Stimulated activated CD8-positive, alpha-beta memory T cell treated with anti-CD3 and anti-CD28 coated beads, Interleukin-15, amount 100 ng/mL, for 1 hour (primary cell): ENCODE results near the gene ADAMTS17.

Experiments
- DNase-seq: peaks from one replicate; pipeline ENCODE4 v3.0.0-alpha.2; 2020; ENCODE audit warnings: low read depth

The ADAMTS17 gene

DNA sequence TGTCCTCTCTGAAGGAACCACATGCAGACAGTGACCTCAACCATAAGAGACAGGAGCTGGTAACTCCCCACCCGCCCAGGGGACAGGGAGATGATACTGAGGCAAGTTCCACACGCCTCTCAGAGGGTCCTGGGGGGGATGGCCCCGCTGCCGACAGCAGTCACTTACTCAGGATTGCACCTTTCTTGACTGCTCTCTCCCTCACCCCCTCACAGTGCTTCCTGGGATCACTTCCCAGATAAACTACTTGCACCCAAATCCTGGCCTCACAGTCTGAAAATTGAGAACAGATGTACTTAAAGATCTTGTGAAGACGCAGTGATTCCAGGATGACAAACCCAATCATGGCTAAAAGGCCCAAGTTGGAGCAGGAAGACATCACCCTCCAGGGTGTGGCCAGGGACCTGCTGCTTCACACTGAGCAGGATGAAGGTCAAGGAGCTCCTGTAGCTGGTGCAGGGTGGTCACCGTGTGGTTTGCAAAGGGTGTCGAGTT is 207.6 kb downstream of the ADAMTS17 start:
- no peak for DNase-seq

DNA sequence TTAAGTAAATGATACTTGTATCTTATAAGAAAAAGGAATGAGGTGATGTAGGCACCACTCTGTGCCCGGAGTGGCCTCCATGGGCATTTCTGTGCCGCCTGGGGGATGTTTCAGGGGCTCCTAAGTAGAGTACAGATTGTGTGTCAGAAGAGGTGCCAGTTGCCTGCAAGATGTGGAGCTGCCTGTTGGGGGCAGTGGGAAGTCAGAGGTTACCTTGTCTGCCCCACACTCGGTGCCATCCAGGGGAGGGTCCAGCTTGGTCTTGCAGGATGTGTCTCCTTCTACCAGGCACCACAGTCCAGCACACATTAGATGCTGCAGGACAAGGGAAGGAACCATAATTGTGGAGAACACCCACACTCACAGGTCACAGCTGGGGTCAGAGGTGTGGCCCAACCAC is 208.8 kb downstream of the ADAMTS17 start:
- no peak for DNase-seq

DNA sequence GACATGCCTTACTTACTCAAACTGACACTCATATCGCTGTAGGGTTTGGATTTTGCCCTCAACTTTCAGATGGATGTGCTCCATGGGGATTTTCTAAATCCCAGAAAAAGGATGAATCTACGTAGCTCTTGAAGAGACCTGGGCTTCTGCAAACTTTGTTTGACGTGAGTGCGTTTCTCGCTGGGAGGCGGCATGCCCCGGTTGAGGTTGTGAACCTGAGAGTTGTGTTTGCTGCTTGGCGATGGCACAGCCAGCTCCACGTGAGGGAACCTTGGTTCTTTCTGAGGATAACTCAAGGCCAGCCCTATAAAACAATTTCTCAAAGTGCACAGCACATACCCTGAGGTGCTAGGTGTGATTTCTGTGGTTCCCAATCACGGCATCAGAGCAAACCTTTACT is 209.5 kb downstream of the ADAMTS17 start:
- DNase-seq, result no peak

DNA sequence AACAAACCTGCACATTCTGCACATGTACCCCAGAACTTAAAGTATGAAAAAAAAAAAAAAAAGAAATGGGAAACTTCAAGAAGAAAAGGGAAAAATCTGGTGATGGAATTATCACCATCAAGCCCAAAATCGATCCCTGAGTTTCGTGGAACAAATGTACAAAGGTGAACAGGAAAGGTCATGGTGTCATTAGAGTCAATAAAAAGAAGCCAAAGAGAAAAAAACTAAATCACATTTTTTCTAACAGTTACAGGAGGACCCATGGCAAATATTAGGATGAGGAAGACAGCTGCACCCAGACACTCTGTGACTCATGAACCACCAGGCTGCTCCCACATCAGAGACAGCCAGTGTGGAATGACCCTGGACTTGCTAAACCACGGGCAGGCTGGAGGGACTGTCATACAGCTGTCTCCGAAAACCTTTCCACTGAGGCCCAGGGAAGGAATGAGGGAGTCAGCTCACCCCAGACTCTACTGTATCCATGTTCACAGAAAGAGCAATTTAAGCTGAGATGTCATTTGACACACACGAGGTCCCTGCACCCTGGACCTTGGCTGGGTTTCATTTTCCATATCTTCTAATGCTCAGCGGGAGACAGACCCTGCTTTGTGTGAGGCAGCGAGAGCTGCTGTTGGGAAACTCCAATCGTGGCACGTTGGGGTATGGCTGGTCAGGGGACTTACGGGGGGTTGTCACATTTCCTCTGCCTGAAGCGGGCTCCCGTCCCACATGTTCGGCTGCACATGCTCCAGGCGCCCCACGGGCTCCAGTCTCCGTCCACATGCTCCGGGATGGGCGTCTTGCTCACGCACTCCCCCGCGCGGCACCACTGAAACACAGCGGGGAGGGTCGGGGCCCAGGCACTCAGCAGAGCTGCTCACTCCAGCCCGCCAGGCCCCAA is 210.2 kb downstream of the ADAMTS17 start:
- DNase-seq, result no peak

DNA sequence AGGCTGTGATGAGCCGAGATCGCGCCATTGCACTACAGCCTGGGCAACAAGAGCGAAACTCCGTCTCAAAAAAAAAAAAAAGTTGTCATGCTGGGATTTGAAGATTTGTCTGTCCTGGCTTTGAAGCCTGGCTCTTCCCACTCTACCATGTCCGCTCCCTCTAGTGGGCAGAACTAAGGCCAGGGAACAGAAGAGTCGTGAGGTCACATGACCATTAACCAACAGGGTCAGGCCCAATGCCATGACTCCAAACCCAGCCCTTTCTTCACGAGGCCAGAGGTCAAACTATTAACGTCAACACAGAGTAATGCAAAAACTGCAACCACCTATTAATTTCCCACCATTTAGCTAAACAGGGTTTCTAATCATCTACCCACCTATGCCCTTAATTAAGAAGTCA is 212.1 kb downstream of the ADAMTS17 start:
- no peak for DNase-seq

DNA sequence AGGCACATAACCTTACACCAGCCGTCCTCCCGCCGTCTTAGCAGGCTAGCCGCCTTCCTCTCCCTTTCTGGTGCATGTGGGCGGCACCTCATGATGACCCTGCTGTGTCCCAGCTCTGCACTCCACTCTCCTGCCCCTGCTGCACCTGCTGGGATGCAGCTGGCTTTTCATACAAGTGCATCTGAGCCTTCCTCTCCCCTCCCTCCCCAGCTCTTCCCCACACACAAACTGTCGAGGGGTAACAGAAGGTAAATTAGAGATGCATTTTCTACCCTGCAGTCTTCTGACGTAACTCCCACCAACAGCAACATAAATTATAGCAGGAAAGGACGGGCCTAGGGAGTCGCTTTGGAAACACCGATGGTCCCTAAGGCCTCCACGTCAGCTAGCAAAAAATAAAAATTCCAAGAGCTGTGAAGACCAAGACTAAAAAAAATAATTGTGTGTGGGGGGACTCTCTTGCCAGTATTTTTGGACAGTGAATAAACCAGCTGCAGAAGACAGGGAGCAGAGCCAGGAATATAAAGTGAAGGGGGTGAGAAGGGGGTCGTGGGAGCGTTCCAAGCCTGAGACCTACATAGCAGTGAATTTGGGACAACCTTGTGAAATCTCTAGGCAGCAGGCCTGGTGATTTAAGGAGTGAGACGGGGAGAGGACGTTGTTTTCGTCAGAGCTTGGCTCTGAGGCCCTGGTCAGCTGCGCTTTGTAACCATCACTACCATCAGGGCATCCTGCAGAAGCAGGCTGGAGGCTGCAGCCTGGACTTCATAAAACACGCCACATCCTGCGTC is 216.2 kb downstream of the ADAMTS17 start:
- DNase-seq, result no peak

DNA sequence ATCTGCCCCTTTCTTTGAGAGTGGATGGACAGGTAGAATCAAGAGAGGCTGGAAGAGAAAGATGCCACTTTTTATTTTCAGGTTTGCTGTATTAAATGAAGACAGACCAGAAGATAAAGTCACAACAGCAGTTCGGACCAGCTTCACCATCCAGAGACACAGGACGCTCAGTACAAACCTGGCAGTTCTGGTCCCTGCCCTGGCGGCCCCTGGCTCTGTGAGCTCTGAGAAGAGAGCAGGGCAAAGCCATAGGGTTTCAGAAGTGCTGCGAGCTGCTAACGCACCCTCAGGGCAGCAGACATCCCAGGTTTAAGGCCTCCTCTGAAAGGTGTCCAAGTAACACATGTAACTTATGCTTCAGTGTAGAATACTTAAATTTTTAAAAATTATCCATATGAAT is 216.8 kb downstream of the ADAMTS17 start:
- no peak for DNase-seq

DNA sequence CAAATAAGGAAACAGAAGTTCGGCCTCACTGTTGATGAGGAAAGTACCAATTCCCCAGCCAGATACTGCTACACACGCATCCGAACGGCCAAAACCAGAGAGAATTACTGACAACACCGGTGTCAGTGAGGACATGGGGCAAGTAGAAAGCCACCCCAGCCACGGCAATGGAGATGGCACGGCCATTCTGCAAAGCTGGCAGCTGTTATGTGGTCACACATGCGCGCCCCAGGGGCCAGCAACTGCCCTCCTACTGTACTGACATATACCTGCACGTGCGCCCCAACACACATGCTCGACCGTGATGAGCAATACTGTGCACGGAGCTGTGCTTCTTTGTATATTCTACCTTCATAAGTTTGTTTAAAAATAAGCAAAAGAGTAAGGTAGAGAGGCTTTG is 217.4 kb downstream of the ADAMTS17 start:
- no peak for DNase-seq

DNA sequence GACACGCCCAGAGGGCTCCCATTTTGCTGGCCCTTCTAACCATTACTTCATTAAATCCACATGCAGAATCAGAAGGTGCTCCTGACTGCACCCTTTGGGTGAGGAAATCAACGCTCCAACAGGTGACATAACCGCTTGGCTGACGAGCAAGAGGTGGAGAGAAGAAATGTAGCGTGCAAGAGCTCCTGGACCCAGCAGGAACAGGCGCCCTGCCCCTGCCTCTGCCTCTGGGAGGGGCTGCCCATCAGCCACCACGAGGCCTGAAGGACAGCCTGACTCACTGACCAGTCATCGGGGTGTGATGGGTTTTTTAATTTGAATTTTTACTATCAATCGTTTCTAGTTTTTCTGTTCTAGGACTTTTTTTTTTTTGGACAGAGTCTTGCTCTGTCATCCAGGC is 218.2 kb downstream of the ADAMTS17 start:
- DNase-seq, result no peak

DNA sequence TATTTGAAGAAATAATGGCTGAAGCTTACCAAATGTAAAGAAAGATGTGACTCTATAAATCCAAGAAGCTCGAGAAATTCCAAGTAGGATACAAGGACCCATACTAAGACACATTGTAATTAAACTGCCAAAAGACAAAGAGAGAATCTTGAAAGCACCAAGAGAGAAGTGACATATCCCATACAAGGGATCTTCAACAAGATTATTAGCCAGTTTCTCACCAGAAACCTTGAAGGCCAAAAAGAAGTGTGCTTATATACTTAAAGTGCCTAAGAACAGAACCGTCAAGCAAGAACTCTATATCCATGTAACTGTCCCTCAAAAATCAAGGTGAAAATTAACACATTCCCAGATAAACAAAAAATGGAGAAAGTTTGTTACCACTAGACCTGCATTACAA is 220.5 kb downstream of the ADAMTS17 start:
- no peak for DNase-seq

DNA sequence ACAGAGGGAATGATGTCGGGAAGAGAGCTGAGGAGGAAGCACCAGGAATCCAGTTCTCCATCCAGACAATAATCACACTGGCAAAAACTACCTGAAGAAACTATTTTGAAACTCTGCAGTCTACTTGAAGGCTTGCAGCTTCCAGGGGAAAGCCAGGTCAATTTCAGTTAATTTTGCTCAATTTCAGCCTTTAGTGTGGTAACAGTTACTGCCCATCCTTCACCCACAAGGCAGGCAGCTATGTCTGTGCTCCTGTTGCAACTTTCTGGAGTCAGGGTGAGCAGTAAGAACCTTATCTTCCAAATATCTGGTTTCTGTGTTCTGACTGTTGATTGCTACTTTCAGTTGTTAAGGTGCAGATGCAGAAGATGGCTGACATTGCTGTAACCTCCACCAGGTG is 221.7 kb downstream of the ADAMTS17 start:
- no peak for DNase-seq

DNA sequence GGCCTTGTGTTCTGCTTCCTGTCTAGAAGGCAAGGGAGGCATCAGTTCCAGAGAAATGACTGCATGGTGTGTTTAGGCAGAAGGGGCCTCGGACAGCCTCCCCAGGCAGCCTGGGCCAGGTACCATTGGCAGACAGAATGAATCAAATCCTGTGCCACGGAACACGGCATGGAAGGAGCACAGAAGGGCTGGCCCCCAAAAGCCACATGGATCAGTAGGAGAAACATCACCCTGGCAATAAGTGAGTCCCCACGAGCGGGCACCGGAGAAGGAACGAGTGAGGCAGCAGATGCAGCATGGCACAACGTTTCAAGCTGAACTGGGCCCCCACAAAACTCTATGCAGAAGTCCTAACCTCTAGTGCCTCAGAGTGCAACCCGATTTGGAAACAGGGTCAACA is 223.2 kb downstream of the ADAMTS17 start:
- no peak for DNase-seq

DNA sequence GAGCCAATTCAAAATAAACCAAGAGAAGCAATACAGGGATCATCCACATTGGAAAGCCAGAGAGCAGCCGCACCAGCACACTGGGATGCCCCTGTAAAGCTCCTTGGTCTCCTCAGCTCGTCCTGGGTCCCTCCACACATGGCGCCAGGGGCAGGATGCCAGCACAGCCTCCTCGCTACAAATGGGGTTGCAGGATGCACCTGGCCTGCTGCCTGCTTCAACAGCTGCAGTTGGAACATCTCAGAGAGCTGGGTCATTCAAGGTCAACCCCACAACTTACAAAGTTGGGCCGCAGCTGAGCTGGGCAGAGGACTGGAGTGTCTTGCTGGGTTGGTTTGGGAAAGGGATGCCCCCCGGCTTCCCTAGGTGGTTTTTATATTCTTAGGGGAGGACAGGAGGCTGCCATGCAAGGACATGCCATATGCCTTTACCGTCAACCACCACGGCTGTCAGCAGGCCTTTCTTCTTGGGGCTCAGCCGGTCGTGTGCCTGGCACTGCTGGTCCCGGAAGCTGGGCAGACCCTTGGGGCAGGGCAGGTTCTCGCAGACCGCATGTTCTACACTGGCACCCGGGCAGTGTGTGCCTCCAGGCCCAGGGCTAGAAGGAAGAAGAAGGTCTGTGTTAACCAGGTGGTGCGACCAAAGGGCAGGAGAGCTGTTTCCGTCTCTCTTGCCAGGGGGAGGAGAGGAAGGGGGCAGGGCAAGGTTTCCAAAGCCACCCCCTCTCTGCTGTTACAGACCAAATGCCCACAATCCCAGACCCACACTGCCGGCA is 225.2 kb downstream of the ADAMTS17 start:
- no peak for DNase-seq

DNA sequence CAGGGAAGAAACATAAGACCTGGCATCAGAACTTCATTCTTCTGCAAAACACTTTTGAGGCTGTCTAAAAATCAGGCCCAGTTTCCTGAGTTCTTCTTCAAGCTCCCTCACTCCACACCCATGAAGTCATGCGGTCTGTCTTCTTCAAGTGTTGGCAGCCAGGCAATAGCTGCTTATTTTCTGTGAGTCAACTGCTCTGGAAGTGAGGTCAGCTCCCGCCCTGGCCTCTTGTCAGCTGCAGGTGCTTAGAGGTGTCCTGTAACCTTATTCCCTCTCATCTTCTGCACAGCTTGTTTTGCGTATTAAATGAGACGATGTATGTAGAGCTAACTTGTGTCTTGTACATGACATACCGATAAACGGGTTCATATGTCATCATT is 226.1 kb downstream of the ADAMTS17 start:
- no peak for DNase-seq

DNA sequence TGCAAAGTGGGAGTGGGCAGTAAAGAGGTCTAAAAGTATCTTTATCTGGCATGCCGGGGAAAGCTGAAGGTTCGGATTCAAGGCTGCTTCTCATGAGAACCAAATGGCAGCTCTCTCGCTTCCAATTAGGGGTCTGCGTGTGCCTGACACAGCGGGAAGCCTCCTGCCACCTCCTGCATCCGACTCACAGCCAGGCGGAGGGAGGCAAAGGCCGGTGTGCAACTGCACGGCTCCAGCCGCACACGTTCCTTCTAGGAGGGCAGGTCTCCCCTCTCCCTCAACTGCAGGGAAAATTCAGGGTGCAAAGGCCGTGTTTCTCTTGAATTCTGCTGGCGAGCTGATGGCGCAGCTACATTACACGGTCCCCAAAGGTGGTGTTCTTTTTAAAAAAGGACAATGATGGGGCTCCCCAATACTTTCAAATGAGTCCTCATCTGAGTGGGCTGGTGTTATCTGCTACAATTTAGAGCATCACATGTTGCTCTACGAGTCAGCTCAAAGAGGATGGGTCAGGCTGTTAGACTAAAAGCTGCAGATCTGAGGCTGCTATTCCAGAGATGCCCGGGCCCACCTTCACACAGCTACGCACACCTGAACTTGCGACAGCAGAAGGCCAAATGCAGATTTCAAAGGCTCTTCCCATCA is 226.6 kb downstream of the ADAMTS17 start:
- DNase-seq, result no peak

DNA sequence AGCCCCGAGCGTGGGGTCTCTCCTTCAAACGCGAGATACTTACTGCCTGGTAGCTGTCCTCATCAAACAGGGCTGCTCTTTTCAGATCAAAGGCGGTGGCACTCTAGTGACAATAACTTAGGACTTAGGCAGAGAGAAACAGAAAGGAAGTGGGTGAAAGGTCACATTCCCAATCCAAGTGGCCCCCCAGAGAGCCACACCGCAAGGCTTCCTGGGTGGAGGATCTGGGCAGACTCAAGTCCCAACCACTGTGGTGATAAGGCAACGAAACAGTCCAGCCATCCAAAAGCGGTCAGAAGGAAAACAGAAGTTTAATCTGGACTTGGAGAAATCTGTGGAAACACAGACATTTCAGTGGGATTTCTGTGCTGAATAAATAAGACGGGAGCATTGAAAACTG is 227.2 kb downstream of the ADAMTS17 start:
- no peak for DNase-seq

DNA sequence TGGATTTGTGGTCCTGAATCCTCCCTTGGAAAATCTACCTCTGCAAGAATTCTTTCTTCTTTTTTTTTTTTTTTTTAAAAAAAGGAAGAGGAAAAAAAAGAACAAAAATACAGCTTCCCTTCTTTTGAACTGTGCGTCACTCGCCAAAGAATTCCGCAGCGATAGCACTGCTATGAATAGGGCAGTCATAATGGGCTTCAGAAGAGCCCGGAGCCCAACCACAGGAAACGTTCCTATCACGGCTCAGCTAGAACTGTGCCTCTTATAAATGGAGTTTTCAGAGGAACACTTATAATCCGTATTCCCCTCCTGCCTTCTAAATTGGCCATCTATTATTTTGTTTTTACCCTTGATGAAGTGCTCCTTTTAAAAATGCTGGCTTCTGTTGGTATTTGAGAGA is 227.7 kb downstream of the ADAMTS17 start:
- DNase-seq, result no peak

DNA sequence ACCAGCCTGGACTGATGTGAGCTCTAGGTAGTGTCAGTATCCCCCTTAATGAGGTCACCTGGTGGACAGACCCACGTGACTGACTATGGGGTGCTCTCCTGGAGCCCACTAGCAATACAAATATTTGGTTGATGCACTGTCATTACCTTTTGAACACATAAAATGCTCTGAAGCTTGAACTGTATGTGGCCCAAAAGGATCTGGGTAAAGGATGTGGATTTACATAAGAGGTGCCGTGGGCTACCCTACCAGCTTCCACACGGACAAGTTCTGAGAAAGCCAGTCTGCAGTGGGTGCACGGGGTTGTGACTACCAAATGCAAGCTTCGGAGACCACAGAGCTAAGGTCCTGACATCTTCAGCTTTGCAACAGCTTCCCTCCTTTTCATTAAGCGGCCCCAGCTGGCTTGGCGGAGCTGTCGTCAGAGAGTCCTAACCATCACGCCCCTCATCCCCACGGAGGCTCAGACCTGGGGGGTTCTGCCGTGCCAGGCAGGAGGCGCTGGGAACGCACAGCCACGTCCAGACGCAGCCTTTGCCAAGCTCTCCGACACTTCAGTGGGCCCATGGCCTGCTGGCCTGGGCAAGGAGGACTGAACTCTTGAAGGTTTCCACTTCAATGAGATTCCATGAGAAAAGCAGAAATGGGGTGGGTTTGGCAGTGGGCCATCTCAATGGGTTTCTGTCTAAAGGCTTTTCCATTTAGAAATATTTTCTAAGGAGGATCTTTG is 228.3 kb downstream of the ADAMTS17 start:
- DNase-seq, result no peak

DNA sequence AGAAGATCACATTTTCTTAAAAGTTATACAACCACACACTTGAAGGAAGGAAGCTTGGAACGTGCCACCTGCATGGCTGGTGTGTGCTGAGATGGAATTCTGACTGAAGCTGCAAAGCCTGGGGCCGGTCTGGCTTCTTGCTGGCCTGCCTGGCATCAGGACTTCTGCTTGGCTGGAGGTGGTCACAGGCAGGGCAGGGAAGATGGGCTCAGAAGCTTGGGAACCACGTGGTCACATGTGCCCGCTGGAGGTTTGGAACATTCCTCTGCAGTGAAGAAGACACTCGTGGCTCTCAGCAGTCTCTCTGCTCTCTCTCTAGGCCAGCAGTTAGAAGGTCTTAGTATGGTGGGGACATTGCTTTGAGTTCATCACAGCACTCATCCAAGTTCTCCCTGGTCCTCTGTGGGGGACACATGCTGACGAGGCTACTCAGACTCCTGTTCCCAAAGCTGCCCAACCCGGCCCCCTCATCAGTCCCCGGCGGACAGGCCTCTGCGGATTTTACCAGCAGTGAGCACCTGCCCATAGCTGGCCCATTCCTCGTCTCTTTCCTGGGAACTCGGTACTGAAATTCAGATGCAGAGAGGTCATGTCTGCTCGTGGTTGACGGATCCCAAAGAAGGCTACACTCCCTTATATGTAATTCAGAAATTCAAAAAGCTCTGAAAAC is 229.0 kb downstream of the ADAMTS17 start:
- no peak for DNase-seq

DNA sequence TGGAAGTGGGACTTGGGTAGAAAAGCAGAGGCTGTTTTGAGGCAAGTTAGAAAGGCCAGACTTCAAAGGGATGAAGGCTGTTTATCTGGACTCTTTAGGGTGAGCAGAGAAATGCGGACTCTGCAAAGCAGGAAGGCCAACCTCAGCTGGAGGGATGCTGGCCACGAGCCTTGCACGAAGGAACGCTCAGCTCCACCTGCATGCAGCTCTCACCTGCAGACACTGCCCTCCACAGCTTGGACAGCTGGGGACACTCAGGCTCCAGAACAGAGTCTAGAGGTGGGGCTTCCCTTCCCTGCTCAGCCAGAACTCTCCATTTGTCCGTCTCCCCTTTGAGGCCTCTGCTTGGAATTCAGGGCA is 229.7 kb downstream of the ADAMTS17 start:
- DNase-seq, result no peak
